ENCODE results near the gene ALPP. TPM values are rescaled to one million over a fixed set of nuclear protein-coding genes. Genes with fewer than 3 reads are reported as not detected.
"Not testable (repeated sequence)": the region's sequence is repeated elsewhere in the genome, so short reads cannot be mapped to it uniquely, and the experiment has no call there.

The ALPP gene
- total RNA-seq, 1 donor from 2014 or later: not detected

DNA sequence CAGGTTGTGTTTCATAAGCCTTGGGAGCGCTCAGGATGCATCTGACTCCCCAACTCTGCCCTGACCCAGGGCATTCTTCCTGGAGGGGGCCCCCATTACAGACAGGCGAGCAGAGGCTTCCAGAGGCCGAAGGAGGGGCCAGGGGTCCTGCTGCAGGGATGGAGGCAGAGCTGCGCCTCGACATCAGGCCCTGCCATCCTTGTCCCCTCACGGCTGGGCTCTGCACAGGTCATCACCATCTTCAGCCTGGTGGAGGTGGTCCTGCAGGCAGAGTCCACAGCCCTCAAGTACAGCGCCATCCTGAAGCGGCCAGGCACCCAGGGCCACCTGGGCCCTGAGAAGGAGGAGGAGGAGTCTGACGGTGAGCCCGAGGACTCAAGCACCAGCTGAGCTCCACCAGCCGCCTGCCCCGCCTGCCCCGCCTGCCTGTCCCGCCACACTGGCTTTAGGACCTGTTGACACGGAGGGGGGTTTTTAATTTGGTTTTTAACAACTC is 42.3 kb upstream of the ALPP start:
- Mint-ChIP-seq H3K36me3 (ENCODE audit: low read depth) (no peaks in the 10 kb centered on the region), H3K4me1 (ENCODE audit: low read depth) (no peaks in the 10 kb centered on the region)
- intact Hi-C loops (cut with micrococcal nuclease): no loop called here

DNA sequence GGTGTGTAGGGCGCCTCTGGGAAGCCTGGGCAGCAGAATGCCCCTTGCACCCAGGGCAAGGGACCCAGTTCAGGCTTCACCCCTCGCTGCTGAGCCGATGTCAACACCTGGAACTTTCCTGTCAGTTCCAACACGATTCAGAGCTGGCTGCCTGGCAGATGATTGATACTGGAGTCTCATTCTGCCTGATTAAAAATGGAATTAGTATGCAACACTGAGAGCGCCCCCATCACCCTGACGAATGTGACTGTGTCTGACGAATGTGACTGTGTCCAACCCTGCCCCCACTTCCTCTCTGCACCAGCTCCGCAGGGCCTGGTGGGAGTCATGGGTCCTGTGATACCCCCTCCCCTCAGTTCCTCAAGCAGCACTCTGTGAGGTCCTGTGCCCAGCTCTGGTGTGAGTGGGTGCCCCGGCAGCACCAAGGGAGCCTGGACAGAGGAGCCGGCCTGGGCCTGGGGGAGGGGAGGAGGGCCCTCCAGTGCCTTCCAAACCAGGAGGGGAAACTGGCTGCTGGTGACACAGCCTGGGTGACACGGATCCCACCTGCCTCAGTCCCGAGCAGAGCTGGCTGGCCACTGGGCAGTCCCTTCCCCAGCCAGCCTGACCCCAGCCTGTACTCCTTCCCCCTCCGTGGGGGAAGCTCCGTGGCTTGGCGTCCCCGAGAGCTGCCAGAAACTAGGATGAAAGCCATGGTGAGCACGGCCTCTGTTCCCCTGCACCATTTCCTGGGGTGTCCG is 41.4 kb upstream of the ALPP start:
- DNase-seq (ENCODE audit: low spot score): no peak
- H3K9me3 Mint-ChIP-seq: no peaks in the 10 kb centered on the region
- no peaks in the 10 kb centered on the region for H3K36me3 Mint-ChIP-seq (ENCODE audit: low read depth)
- no peak overlapping the region for H3K4me3 Mint-ChIP-seq (ENCODE audit: low read depth)
- H3K27me3 Mint-ChIP-seq (ENCODE audit: low read depth): no peaks in the 10 kb centered on the region
- no peak overlapping the region for H3K27ac Mint-ChIP-seq
- intact Hi-C loops (cut with micrococcal nuclease): no loop called here
- H3K4me1 Mint-ChIP-seq (ENCODE audit: low read depth): no peaks in the 10 kb centered on the region

More for the DNA sequence above, 42.3 kb upstream of the ALPP start:
- no peak overlapping the region for H3K4me3 Mint-ChIP-seq (ENCODE audit: low read depth)
- H3K9me3 Mint-ChIP-seq: no peaks in the 10 kb centered on the region
- H3K27me3 Mint-ChIP-seq (ENCODE audit: low read depth): no peaks in the 10 kb centered on the region
- DNase-seq (ENCODE audit: low spot score): no peak
- H3K27ac Mint-ChIP-seq: no peak overlapping the region

DNA sequence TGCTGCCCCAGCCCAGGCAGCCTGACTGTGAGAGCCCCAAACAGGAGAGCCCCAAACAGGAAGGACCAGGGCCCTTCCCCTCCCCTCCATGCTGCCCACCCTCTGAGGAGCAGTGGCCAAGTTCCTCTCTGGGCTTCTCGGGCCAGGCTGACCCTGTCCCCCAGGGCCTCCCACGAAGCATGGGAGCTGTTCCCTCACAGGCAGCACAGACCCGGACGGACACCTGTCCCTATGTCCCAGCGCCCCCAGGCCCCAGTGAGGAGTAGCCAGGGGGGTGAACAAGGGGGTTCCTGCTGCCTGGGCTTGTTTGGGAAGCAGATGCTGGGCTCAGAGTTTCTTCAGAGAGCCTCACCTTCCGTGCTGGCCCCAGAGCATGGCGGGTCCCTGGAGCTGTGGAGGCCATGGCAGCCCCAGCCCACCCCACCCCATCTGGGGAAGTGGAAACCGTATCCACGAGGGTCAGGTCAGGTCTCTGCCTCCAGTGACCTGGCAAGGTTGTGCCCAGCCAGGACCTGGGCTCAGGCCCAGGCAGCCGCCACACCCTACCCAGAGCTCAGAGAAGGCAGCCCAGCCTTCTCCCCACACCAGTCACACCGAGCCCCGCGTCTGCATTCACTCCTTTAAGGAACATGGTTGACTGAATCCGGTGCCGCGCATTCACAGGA is 40.3 kb upstream of the ALPP start:
- H3K27ac Mint-ChIP-seq; DNase-seq (ENCODE audit: low spot score); H3K36me3 Mint-ChIP-seq (ENCODE audit: low read depth); H3K9me3 Mint-ChIP-seq; H3K4me1 Mint-ChIP-seq (ENCODE audit: low read depth); H3K27me3 Mint-ChIP-seq (ENCODE audit: low read depth); intact Hi-C loops (cut with micrococcal nuclease); H3K4me3 Mint-ChIP-seq (ENCODE audit: low read depth): not testable (repeated sequence)

DNA sequence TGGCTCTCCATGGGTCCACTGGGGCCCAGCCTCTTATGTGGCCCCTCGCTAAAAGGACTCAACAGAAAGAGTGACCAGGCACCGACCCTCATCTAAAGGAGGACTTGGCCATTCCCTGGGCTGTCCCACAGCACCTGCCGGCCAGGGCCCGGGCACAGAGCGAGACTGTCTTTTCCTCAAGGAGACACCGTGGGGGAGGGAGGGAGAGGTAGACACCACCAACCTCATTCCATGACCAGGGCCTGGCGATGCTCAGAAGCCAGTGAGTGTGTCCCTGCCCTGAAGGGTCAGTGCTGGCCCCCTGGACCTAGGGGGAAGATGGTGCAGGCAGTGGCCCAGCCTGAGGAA is 39.8 kb upstream of the ALPP start:
- no peaks in the 10 kb centered on the region for H3K9me3 Mint-ChIP-seq
- intact Hi-C loops (cut with micrococcal nuclease): no loop called here
- no peaks in the 10 kb centered on the region for H3K36me3 Mint-ChIP-seq (ENCODE audit: low read depth)
- peaks cover 3% of the 10 kb centered on the region for H3K27me3 Mint-ChIP-seq (ENCODE audit: low read depth)
- H3K4me1 Mint-ChIP-seq (ENCODE audit: low read depth): no peaks in the 10 kb centered on the region
- H3K27ac Mint-ChIP-seq: no peak overlapping the region
- H3K4me3 Mint-ChIP-seq (ENCODE audit: low read depth): no peak overlapping the region
- DNase-seq (ENCODE audit: low spot score): no peak

DNA sequence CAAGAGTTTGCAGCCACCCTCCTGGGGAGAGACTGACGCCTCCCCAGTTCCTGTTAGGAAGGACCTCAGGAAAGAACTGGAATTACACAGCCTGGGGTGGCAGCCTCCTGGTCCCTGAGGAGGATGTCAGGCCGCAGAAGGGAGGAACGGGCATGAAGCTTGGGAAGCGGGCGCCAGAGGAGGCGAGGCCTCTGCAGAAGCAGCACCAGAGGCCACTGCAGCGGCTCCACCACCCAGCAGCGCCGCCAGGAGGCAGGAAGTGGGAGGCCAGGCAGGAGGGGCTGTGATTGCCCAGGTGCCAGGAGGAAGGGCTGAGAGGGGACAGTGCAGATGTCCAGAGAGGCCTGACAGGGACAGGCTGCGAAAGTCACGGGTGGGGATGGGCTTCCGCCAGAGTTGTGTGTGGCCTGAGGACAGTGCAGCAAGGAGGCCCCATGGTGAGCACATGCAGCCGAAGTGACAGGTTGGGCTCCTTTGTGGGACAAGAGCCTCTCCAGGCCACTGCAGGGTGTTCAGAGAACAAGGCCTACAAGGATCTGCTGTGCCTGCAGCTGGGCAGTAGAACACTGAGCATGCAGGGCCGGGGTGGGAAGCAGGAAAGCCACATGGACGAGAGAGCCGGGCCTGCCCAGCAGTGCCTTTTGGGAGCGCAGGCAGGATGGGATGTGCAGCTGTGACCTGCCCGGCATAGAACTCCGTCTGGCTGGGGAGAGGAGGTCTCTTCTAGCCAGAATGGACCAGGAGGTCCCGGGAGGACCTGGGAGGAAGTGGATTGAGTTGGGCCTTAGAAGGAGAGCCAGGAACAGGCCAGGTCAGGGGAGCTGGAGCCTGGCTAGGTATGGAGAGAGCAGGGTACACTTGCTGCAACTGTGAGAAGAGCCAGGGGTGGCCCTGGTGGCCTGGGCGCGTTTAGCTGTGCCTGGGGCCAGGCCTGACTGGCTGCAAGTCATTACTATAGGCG is 39.1 kb upstream of the ALPP start:
- intact Hi-C loops (cut with micrococcal nuclease): no loop called here
- no peaks in the 10 kb centered on the region for H3K4me1 Mint-ChIP-seq (ENCODE audit: low read depth)
- no peak for DNase-seq (ENCODE audit: low spot score)
- H3K27me3 Mint-ChIP-seq (ENCODE audit: low read depth): peaks cover 3% of the 10 kb centered on the region
- no peaks in the 10 kb centered on the region for H3K36me3 Mint-ChIP-seq (ENCODE audit: low read depth)
- no peak overlapping the region for H3K4me3 Mint-ChIP-seq (ENCODE audit: low read depth)
- no peaks in the 10 kb centered on the region for H3K9me3 Mint-ChIP-seq
- no peak overlapping the region for H3K27ac Mint-ChIP-seq

DNA sequence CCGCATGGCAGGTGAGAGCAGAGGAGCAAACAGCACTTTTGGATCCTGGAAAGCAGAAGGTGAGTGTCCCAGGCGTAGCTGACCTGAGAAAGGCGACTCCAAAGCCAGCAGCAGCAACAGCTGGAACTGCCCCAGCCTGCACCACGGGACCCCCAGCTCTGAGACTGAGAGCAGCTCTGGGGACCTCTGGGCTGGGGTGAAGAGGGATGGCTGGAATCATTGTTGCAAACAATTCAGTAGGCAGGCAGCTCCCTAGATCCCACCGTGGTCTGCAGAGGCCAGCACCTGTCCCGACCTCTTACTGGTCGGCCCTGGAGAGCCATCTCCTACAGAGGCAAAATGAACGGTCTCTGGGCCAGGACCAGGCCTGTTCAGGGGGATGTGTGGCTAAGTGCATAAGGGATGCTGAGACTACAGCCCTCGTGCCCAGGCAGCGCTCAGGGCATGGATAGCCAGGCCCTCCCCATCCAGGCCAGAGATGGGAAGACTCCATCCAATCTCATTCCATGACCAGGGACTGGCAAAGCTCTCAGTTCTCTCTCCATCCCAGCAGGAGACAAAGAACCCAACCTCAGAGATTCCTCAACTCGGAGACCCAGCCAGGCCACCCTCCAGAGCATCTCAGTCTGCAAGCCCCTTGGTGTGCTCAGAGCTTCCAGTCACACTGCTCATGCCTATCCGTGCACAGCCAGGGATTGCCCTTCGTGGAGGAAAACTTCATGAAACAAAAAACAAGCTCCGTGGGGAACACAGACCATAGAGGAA is 38.2 kb upstream of the ALPP start:
- intact Hi-C loops (cut with micrococcal nuclease): no loop called here
- no peaks in the 10 kb centered on the region for H3K36me3 Mint-ChIP-seq (ENCODE audit: low read depth)
- no peaks in the 10 kb centered on the region for H3K9me3 Mint-ChIP-seq
- H3K4me3 Mint-ChIP-seq (ENCODE audit: low read depth): no peak overlapping the region
- H3K4me1 Mint-ChIP-seq (ENCODE audit: low read depth): no peaks in the 10 kb centered on the region
- H3K27ac Mint-ChIP-seq: no peak overlapping the region
- peaks cover 3% of the 10 kb centered on the region for H3K27me3 Mint-ChIP-seq (ENCODE audit: low read depth)
- no peak for DNase-seq (ENCODE audit: low spot score)

DNA sequence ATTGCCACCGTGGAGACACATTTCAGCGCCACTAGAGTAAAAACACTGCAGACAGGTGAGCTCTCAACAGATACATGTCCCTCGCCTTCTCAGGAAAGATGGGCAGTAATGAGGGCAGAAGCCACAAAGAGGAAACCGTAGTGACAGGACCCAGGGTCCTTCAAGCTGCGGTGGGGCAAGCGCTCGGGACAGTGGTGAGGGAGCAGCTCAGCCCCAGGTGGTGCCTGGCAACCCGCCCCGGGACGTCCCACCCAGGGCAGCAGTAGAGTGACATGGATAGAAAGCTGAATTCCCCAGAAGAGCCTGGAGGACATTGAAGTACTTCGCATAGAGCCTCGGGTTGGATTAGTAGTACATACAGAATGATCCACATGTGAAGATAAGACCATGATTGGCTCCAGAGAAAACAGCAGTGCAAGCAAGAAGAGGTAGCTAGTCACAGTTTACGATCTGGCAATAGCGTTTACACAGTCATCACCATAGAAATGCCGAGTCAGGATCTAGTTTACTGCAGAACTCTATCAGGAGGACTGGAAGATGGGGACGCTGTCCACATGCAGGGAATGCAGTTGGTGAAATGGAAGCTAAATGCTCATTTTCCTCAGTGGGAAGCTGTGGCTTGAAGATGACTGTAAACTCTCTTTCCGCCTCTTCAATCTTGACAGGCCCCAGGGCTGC is 37.4 kb upstream of the ALPP start:
- Mint-ChIP-seq H3K36me3 (ENCODE audit: low read depth) (no peaks in the 10 kb centered on the region), H3K27ac (no peak overlapping the region)
- no peak for DNase-seq (ENCODE audit: low spot score)

DNA sequence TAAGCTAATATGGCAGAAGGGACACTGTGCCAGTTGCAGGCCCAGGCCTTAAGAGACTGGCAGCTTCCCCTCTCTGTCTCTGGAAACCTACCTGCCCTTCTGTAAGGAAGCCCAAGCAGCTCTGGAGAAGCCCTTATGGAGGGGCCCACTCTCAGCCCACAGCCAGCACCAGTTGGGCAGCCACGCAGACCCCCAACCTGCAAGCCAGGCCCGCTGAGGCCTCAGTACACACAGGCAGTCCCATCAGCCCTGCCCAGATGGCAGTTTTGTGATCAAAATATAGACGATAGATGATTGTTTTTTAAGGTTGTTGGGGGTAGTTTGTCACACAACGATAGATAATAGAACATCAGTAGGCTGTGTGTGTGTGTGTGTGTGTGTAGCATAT is 36.8 kb upstream of the ALPP start:
- intact Hi-C loops (cut with micrococcal nuclease): no loop called here
- H3K4me1 Mint-ChIP-seq (ENCODE audit: low read depth): no peaks in the 10 kb centered on the region
- H3K36me3 Mint-ChIP-seq (ENCODE audit: low read depth): no peaks in the 10 kb centered on the region
- H3K27ac Mint-ChIP-seq: no peak overlapping the region
- DNase-seq (ENCODE audit: low spot score): no peak
- H3K27me3 Mint-ChIP-seq (ENCODE audit: low read depth): peaks cover 7% of the 10 kb centered on the region
- no peak overlapping the region for H3K4me3 Mint-ChIP-seq (ENCODE audit: low read depth)
- H3K9me3 Mint-ChIP-seq: no peaks in the 10 kb centered on the region

More for the DNA sequence above, 37.4 kb upstream of the ALPP start:
- H3K9me3 Mint-ChIP-seq: no peaks in the 10 kb centered on the region
- H3K4me3 Mint-ChIP-seq (ENCODE audit: low read depth): no peak overlapping the region
- H3K4me1 Mint-ChIP-seq (ENCODE audit: low read depth): no peaks in the 10 kb centered on the region
- peaks cover 3% of the 10 kb centered on the region for H3K27me3 Mint-ChIP-seq (ENCODE audit: low read depth)
- intact Hi-C loops (cut with micrococcal nuclease): no loop called here

DNA sequence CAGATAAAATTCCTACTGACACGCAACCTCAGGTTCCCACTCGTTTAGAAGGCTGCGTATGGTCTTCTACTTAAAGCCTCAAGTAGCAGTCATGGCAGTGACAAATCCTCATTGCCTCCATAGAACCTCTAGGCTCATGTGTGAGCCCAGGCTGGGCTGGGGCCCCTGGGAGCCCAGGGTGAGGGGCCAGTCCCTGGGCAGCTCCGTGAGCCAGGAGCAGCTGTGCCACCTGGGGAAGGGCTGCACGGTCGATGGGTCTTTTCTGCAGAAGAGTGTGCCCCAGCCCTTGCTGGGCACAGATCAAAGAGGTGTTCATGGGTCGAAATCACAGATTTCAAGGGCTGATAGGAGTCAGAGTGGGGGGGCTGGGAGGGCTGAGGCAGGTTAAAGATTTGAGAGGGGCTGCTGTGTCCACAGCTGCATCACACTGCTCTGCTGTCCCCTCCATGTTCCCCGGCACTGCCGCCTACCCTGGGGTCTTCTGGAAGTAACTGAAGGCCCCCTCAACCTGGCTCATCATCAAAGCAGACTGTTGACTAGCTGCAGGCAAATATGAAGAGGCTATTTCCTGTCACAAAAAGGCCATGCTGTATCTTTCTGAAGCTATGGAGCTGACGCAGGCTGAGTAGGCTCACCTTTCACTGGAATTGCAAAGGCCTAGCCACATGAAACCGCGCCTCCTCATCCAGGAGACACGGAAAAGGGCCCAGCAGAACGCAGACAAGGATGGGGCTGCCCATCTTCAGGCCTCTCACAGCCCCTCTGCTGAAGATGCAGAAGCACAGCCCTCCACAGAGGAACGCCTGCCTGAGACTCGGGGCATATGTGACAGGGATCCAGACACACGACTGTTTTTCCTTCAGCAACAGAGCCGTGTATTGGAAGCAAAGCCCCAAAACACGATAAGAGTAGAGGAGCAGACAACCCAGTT is 35.7 kb upstream of the ALPP start:
- Mint-ChIP-seq H3K9me3 (no peaks in the 10 kb centered on the region), H3K4me1 (ENCODE audit: low read depth) (no peaks in the 10 kb centered on the region), H3K4me3 (ENCODE audit: low read depth) (no peak overlapping the region), H3K27ac (no peak overlapping the region), H3K27me3 (ENCODE audit: low read depth) (peaks cover 10% of the 10 kb centered on the region), H3K36me3 (ENCODE audit: low read depth) (no peaks in the 10 kb centered on the region)
- no peak for DNase-seq (ENCODE audit: low spot score)
- intact Hi-C loops (cut with micrococcal nuclease): no loop called here

DNA sequence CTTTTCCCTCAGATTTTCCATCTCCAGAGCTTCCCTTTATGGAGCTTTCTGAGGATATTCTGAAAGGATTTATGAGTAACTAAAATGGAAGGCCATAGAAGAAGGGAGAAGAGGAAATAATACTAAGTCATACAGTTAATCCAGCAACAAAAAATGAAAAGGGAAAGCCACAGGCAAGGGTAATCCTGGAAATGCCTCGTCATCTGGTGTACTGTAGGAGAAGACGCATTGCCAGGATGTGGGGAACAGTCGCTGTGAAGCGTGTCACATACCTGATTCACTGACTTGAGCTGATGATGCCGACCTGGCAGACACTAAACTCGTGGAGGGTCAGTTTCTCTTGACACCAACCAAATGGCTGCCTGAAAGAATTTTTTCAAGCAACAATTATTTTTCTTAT is 34.7 kb upstream of the ALPP start:
- Mint-ChIP-seq H3K4me3 (ENCODE audit: low read depth) (no peak overlapping the region), H3K36me3 (ENCODE audit: low read depth) (no peaks in the 10 kb centered on the region), H3K9me3 (no peaks in the 10 kb centered on the region), H3K4me1 (ENCODE audit: low read depth) (no peaks in the 10 kb centered on the region), H3K27me3 (ENCODE audit: low read depth) (peaks cover 13% of the 10 kb centered on the region), H3K27ac (no peak overlapping the region)
- no peak for DNase-seq (ENCODE audit: low spot score)
- intact Hi-C loops (cut with micrococcal nuclease): no loop called here

DNA sequence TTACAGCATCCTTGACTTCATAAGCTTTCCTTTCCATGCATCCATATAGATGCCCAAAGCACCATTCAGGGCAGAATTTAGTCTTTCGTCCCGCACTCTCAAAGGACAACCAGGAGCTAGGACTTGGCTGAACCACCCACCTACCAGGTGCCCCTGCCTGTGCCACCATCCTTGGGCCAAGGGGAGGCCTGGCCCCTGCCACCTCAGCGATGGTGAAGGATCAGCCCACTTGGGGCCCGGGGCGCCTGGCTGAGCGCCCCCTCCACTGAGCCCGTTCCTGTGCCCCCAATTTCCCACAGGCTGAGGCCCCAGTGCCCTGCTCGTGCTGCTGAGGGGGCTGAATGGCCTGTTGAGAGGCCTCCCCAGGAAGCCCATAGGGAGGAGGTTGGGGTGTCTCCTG is 33.3 kb upstream of the ALPP start:
- DNase-seq (ENCODE audit: low spot score): no peak
- no peaks in the 10 kb centered on the region for H3K9me3 Mint-ChIP-seq
- intact Hi-C loops (cut with micrococcal nuclease): no loop called here
- no peak overlapping the region for H3K4me3 Mint-ChIP-seq (ENCODE audit: low read depth)
- H3K27ac Mint-ChIP-seq: no peak overlapping the region
- no peaks in the 10 kb centered on the region for H3K36me3 Mint-ChIP-seq (ENCODE audit: low read depth)
- peaks cover 17% of the 10 kb centered on the region for H3K27me3 Mint-ChIP-seq (ENCODE audit: low read depth)
- H3K4me1 Mint-ChIP-seq (ENCODE audit: low read depth): no peaks in the 10 kb centered on the region
